Measurements from ENCODE around the gene NNAT.
"Not testable (repeated sequence)": the region's sequence is repeated elsewhere in the genome, so short reads cannot be mapped to it uniquely, and the experiment has no call there.

NNAT gene

GRCh38 chr20:37542281-37542680 lies 21.2 kb downstream of the NNAT start:
- no peak for DNase-seq

- DNase-seq, result no peak
Observed at GRCh38 chr20:37543828-37544227, 22.8 kb downstream of the NNAT start.

DNA sequence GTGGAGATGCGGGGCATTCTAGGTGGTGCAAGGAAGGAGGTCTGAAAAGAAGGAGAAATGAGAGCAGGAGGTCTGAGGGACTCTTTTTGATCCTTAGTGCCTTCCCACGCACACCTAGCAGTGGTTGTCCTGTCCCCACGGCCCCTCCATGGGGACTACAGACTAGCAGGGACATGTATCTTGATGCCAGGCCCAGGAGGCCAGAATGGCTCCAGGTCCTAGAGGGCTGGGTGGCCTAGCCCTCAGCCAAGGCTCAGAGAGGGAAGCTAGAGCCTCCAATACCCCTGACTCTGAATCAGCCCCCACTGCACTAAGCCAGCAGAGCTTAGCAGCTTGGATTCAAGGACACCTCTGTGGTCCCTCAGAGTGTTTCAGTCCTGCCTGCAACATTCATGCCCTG lies 23.3 kb downstream of the NNAT start:
- DNase-seq, result no peak

- no peak for DNase-seq
Observed at GRCh38 chr20:37545516-37545915, 24.5 kb downstream of the NNAT start.

DNA sequence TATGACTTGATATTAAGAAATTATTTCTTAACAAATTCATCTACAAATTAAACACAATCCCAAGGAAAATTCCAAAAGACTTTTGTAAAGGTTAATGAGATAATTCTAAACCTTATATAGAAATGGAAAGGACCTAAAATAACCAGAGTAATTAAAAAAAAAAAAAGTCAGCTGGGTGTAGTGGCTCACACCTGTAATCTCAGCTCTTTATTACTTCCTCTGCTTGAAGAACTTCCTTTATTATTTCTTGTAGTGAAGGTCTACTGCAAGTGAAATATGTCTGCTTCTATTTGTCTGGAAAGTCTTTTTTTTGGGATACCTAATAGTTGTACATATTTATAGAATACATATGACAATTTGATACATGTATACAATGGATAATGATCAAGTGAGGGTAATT lies 26.9 kb downstream of the NNAT start:
- DNase-seq, result no peak

DNA sequence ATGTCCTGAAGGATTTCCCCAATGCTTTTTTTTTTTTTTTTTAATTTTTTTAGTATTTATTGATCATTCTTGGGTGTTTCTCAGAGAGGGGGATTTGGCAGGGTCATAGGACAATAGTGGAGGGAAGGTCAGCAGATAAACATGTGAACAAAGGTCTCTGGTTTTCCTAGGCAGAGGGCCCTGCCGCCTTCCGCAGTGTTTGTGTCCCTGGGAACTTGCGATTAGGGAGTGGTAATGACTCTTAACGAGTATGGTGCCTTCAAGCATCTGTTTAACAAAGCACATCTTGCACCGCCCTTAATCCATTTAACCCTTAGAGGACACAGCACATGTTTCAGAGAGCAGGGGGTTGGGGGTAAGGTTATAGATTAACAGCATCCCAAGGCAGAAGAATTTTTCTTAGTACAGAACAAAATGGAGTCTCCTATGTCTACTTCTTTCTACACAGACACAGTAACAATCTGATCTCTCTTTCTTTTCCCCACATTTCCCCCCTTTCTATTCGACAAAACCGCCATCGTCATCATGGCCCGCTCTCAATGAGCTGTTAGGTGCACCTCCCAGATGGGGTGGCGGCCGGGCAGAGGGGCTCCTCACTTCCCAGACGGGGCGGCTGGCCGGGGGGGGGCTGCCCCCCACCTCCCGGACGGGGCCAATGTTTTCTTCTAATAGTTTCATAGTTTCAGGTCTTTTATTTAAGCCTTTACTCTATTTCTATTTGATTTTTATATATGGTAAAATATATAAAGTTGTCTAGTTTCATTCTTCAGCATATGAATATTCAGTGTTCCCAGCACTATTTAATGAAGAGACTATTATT lies 29.3 kb downstream of the NNAT start:
- DNase-seq, result not testable (repeated sequence)

DNA sequence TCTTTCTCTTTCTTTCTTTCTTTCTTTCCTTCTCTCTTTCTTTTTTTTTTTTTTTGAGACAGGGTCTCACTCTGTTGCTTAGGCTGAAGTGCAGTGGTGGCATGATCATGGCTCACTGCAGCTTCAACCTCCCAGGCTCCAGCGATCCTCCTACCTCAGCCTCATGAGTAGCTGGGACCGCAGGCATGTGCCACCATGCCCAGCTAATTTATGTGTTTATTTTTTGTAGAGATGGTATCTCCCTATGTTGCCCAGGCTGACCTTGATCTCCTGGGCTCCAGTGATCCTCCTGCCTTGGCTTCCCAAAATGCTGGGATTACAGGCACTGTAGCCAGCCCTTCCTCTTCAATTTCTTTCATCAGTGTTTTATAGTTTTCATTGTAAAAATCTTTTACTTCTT lies 30.6 kb downstream of the NNAT start:
- not testable (repeated sequence) for DNase-seq

DNA sequence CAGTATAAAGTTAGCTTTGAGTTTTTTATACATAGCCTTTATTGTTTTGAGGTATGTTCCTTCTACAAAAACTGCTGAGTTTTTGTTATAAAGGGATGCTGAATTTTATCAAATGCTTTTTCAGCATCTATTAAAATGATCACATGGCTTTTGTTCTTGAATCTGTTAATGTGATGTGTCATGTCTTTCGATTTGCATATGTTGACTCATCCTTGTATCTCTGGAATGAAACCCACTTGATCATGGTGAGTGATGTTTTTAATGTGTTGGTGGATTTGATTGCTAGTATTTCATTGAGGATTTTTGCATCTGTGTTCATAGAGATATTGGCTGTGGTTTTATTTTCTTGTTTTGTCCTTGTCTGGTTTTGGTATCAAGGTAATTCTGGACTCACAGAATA lies 31.4 kb downstream of the NNAT start:
- no peak for DNase-seq

DNA sequence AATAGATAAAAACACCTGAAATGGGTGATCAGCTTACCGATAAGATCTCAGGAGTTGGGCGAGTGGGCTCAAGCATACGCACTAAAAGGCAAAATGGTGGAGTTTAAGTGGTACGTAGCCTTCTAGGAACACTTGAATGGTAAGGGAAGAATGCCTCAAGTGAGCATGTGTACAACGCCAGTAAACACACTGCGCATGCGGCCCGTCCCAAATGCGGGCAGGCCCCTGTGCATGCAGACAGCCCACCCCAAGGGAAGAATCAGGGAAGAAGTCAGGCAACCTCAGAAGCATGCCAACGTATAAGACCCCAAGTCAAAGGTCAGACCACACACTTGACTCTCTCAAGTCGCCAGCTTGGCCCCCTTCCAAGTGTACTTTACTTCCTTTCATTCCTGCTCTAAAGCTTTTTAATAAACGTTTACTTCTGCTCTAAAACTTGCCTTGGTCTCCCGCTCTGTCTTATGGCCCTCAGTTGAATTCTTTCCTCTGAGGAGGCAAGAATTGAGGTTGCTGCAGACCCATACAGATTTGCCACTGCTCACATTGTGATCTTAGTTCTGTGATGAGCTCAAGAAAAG lies 33.8 kb downstream of the NNAT start:
- DNase-seq, result not testable (repeated sequence)

GRCh38 chr20:37556538-37556937 lies 35.5 kb downstream of the NNAT start:
- DNase-seq, result no peak

DNA sequence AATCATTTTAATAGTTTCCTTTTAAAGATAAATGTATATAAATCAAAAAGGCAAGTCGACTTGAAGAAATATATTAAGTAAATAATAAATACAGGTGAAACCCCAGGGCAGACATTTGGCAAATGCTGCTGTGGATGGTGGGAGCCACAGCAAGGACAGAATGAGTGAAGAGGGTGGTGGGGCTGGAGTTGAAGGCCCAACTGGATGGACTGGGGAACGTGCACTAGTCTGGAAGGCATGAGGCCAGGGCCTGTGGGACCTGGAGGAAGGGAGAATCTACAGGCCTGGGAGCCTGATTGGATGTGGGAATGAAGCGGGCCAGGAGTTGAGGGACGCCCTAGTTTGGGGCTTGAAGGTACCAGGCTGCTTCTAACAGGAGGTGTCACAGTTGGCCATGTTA lies 37.3 kb downstream of the NNAT start:
- no peak for DNase-seq

GRCh38 chr20:37558779-37559178 lies 37.7 kb downstream of the NNAT start:
- DNase-seq, result no peak

GRCh38 chr20:37559312-37560027 lies 38.4 kb downstream of the NNAT start:
- no peak for DNase-seq

DNA sequence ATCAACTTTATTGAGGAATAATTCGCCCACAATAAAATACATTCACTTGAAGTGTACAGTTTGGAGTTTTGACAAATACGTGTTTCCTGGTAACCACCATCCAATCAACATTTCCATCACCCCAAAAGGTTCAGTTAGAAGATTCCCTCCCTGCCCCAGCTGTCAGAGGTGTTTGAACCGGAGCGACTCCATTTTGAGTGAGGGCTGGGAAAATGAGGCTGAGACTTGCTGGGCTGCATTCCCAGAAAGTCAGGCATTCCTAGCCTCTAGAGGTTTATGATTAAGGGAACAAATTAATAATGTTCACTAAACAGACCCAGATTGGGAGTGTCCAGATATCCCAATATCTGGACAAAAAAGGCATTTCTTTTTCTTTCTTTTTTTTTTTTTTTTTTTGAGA lies 39.6 kb downstream of the NNAT start:
- DNase-seq, result no peak

DNA sequence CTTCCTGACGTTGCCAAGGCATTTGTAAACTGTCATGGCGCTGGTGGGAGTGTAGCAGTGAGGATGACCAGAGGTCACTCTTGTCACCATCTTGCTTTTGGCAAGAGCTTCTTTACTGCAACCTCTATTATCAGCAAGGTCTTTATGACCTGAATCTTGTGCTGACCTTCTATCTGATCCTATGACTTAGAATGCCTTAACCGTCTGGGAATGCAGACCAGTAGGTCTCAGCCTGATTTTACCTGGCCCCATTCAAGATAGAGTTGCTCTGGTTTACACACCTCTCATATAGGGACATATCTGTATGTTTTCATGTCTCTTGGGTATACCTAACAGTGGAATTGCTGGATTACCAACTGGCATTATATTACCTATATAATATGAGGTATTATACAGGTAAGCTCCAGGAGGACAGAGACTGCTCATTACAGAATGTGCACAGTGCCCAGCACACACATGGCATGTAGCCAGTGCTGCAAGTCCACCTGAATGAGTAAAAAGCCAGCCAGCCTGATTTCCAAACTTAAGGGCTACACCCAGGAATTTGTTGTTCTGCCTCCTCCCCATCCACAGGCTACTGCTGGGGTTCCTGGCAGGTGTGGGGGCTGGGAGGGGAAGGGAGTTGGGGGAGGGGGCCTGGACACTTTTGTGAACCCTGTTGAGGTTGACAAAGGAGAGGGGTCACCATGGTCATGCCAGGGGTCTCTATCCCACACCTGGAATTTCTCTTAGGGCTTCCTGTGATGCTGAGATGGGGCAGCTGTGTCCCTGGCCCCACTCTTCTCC lies 41.8 kb downstream of the NNAT start:
- DNase-seq, result no peak

GRCh38 chr20:37564016-37564387 lies 43.0 kb downstream of the NNAT start:
- DNase-seq, result no peak

GRCh38 chr20:37564388-37565133 lies 43.5 kb downstream of the NNAT start:
- no peak for DNase-seq

- no peak for DNase-seq
Observed at GRCh38 chr20:37565134-37565811, 44.2 kb downstream of the NNAT start.

GRCh38 chr20:37566590-37567330 lies 45.7 kb downstream of the NNAT start:
- DNase-seq, result no peak

GRCh38 chr20:37567331-37567665 lies 46.2 kb downstream of the NNAT start:
- no peak for DNase-seq

Data from CD4-positive, alpha-beta T cell treated with Interleukin-4 for 4 hours (primary cell).